Fibroblast of pulmonary artery (primary cell): ENCODE results near the gene KNCN.

ENCODE experiments used
- DNase-seq: peaks from one replicate; pipeline ENCODE4 v3.0.0-alpha.2; 2010; ENCODE audit warnings: low read depth
- H3K4me3 ChIP-seq: replicated peaks from 2 replicates; pipeline ENCODE4 v1.5.1; 2011; ENCODE audit warnings: low read depth, mild to moderate bottlenecking, control low read depth, low read length, moderate library complexity
- TF ChIP-seq, protein P1 (sequence below): IDR thresholded peaks from 2 replicates; pipeline ENCODE4 v1.5.1; 2011; ENCODE audit warnings: mild to moderate bottlenecking, control low read depth, low read length, inconsistent platforms; ENCODE audit errors: missing control alignments

KNCN gene

DNA sequence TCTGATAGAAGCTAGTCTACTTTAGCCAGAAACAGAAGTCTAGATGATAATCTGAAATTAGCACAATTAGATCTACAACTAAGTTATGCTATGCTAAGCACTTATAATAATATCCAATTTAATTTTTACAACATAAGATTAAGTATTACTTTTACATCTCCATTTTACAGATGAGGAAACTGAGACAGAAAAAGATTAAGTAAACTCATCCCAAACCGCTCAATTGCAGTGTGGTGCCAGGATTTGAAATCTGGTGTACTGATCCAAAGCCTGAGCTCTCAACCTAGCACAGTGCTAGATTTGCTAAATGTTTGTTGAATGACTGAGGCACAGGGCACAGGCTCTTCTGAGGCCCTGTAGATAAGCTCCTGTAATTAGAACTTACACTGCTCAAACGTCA, 13.8 kb downstream of the KNCN start:
- no peak for DNase-seq
- TF ChIP-seq, protein P1, sequence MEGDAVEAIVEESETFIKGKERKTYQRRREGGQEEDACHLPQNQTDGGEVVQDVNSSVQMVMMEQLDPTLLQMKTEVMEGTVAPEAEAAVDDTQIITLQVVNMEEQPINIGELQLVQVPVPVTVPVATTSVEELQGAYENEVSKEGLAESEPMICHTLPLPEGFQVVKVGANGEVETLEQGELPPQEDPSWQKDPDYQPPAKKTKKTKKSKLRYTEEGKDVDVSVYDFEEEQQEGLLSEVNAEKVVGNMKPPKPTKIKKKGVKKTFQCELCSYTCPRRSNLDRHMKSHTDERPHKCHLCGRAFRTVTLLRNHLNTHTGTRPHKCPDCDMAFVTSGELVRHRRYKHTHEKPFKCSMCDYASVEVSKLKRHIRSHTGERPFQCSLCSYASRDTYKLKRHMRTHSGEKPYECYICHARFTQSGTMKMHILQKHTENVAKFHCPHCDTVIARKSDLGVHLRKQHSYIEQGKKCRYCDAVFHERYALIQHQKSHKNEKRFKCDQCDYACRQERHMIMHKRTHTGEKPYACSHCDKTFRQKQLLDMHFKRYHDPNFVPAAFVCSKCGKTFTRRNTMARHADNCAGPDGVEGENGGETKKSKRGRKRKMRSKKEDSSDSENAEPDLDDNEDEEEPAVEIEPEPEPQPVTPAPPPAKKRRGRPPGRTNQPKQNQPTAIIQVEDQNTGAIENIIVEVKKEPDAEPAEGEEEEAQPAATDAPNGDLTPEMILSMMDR: no peak
- no peak overlapping the region for H3K4me3 ChIP-seq

DNA sequence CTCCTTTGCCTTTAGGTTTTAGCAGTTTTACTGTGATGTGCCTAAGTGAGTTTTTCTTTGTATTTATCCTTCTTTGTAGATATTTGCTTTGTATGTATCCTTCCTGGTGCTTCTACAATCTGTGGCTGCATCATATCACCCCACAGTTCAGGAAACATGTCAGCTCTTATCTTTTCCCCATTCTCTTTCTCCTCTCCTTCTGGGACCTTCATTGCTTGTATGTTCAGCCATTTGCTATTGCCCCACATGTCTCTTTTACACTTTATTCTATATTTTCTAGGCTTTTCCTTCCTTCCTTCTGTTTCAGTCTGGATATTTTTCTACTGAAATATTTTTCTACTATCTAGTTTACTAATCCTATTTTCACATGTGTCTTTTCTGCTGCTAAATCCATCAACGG, 14.9 kb downstream of the KNCN start:
- TF ChIP-seq, protein P1: no peak
- H3K4me3 ChIP-seq: no peak overlapping the region
- no peak for DNase-seq

DNA sequence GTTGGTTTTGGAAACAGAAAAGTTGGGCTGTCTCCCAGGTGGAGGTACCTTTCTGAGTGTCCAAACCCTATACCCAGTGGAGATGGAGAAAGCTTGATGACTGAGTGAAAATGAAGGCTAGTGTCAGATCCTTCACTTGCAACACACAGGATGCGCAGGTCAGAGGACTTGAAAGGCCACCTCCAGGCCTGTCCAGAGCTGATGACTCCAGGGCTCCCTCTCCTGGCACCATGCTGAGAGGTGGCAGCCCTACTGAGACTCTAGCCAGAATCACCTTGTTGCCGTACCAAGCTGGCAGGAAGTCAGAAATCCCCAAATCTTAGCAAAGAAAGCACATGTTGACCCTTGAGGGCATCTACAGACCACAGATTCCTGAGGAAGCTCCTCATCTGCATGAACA, 16.4 kb downstream of the KNCN start:
- DNase-seq: no peak
- TF ChIP-seq, protein P1: peak; percentile 50
- no peak overlapping the region for H3K4me3 ChIP-seq

DNA sequence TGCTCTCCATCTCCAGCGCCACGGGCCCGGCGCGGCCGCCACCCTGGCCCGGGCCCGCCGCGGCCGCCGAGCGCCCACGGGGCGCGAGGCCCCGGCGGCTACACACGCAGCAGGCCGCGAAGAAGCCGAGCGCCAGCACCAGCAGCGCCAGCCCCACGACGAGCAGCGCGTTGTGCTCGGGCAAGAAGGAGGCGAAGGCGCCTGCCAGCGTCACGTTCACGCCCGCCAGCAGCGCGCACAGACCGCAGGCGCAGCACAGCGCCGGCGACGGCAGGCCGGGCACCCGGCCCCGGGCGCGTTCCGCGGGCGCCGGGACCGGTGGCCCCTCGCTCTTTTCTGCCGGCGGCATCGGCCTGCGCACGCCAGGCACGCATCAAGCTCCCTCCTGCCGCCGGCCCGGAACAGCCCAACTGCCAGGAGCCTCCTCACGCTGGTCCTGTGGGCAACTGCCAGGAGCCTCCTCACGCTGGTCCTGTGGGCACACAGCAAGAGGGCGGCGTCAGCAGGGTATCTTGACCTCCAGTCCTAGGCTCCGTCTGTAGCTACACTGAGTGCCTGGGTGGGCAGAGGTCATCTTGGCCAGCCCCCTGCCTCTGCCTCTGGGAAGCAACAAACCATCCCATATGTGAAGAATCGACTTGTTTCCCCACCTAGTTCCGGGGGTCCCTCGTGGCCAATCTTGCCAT, 18.1 kb downstream of the KNCN start:
- TF ChIP-seq, protein P1: no peak
- no peak overlapping the region for H3K4me3 ChIP-seq
- peak; percentile 40 for DNase-seq

DNA sequence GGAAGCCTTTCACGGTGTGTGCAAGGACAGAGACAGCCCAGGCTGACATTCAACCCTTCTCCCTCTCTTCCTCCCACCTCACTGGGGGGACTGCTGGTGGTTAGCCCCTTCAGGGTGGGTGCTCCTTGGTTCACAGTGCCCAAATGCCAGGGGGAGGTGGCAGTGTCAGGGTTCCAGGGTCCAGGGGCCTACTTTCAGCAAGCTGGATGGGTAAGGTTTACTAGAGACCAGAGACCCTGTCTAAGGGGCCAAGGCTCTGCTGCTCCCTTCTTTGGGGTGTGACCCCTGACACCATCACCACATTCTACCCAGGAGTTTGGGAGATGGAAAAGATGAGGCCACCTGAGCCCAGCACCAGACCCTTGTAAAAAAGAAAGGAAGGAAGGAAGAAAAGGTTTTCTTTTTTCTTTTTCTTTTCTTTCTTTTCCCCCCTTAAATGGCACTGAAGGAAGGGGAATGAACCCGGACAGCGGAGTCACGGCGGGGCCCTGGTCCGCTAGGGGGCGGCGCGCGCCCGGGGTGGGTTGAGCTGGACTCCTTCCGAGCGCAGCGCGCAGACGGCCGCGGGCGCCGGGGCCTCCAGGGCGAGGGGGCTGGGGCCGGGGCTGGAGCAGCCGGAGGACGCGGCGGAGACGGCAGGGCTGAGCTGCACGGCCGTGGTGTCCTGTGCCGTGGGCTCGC, 18.8 kb downstream of the KNCN start:
- DNase-seq: peak; percentile 54
- no peak overlapping the region for H3K4me3 ChIP-seq
- TF ChIP-seq, protein P1: peak; percentile 47

DNA sequence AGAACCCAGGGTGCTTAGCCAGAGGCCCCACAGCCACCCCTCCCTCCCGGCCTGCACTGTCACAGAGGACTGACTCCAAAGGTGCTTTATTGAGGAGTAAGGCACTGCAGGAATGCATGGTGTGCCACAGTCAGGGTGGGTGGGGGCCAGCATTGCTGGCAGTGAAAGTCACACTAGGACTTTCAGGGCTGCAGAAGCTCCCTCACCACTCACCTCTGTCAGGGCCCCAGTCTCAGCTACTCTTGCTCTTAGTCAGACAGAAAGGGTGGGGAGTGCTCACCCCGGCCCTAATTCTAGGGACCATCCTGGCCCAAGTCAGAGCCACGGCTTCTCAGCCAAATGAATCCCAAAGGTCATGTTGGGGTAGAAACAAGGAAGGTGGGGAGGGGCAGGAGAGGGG, 19.4 kb downstream of the KNCN start:
- H3K4me3 ChIP-seq: no peak overlapping the region
- DNase-seq: no peak
- TF ChIP-seq, protein P1: no peak
